Progenitor cell of endocrine pancreas (in vitro differentiated cells): ENCODE results near the gene APH1B. TPM values are rescaled to one million over a fixed set of nuclear protein-coding genes. Genes with fewer than 3 reads are reported as not detected.
A peak's percentile ranks its signal among the peaks of the same experiment; 100 is the strongest.

Experiments
- DNase-seq: peaks from one replicate; pipeline ENCODE4 v3.0.0; 2021; ENCODE audit warnings: low spot score; ENCODE audit not compliant: unreplicated experiment
- H3K27ac Mint-ChIP-seq: 2 replicates; pipeline ENCODE4 v1.8.0; 2021; ENCODE audit warnings: mild to moderate bottlenecking, moderate library complexity, mixed read lengths
- H3K27me3 Mint-ChIP-seq: 2 replicates; pipeline ENCODE4 v1.8.0; 2021; ENCODE audit warnings: mixed read lengths
- H3K36me3 Mint-ChIP-seq: 2 replicates; pipeline ENCODE4 v1.8.0; 2022; ENCODE audit warnings: mixed read lengths; ENCODE audit not compliant: insufficient read depth
- H3K4me1 Mint-ChIP-seq: 2 replicates; pipeline ENCODE4 v1.8.0; 2021; ENCODE audit warnings: low read depth, mixed read lengths
- H3K4me3 Mint-ChIP-seq: 2 replicates; pipeline ENCODE4 v1.8.0; 2021; ENCODE audit warnings: low read depth, mild to moderate bottlenecking, moderate library complexity, mixed read lengths
- H3K9me3 Mint-ChIP-seq: 2 replicates; pipeline ENCODE4 v1.8.0; 2021; ENCODE audit warnings: low read depth, mixed read lengths
- CTCF ChIP-seq: fragments of 200-600 bp; sonication (generic); IDR thresholded peaks from one replicate; pipeline ENCODE4 v1.5.0; 2021; ENCODE audit warnings: antibody characterized with exemption, mild to moderate bottlenecking; ENCODE audit not compliant: unreplicated experiment
- total RNA-seq: library from RNA; stranded (reverse); gene quantifications from 2 replicates; pipeline ENCODE4 v1.2.1, GENCODE V29; 2021

APH1B gene
- total RNA-seq, 1 donor from 2014 or later = 17.6 TPM

DNA sequence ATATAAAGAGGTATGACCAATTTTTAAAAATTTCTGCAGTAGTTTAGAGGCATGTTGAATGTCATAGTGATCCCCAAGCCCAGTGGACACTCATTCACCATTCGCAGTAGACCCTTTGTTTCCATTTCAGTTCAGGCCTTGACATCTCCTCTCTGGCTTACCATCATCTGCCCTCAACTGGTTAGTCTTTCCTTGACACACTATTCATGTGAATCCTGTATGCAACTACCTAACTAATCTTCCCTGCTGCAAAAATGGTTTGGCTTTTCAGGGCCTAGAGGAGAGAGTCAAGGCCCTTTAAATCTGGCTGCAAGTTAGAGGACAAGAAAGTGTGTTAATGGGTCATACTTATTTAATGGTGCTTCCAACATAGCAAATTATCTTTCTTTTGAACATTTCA lies 10.9 kb downstream of the APH1B start:
- no peak for TF ChIP-seq CTCF
- Mint-ChIP-seq H3K36me3 (peaks cover 5% of the 10 kb centered on the region), H3K27ac (no peak overlapping the region), H3K27me3 (no peaks in the 10 kb centered on the region), H3K4me1 (no peaks in the 10 kb centered on the region), H3K4me3 (no peak overlapping the region), H3K9me3 (no peaks in the 10 kb centered on the region)
- DNase-seq = no peak

- Mint-ChIP-seq H3K27me3 (no peaks in the 10 kb centered on the region), H3K4me1 (no peaks in the 10 kb centered on the region), H3K9me3 (no peaks in the 10 kb centered on the region), H3K36me3 (peaks cover 4% of the 10 kb centered on the region), H3K27ac (no peak overlapping the region), H3K4me3 (no peak overlapping the region)
- no peak for DNase-seq
- TF ChIP-seq CTCF = peak; percentile 72
Measured at GRCh38 chr15:63288778-63289378, 11.5 kb downstream of the APH1B start.

GRCh38 chr15:63291507-63291906 lies 14.1 kb downstream of the APH1B start:
- Mint-ChIP-seq H3K27me3 (no peaks in the 10 kb centered on the region), H3K4me1 (no peaks in the 10 kb centered on the region), H3K4me3 (no peak overlapping the region), H3K36me3 (peaks cover 9% of the 10 kb centered on the region), H3K27ac (no peak overlapping the region), H3K9me3 (no peaks in the 10 kb centered on the region)
- TF ChIP-seq CTCF = no peak
- DNase-seq = no peak

DNA sequence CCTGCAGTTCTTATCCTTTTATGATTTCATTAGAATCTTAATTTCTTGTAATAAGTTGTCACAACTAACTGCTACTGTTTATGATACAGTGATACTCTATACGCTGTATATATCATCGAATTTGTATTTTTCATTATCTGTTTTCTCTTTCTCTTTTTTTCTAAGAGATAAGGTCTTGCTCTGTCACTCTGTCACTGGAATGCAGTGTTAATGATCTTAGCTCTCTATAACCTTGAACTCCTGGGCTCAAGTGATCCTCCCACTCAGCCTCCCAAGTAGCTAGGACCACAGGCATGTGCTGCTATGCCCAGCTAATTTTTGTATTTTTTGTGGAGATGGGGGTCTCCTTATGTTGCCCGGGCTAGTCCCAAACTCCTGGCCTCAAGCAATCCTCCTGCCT lies 14.8 kb downstream of the APH1B start:
- Mint-ChIP-seq H3K4me1 (no peaks in the 10 kb centered on the region), H3K27ac (no peak overlapping the region), H3K4me3 (no peak overlapping the region), H3K9me3 (no peaks in the 10 kb centered on the region), H3K27me3 (no peaks in the 10 kb centered on the region), H3K36me3 (peaks cover 10% of the 10 kb centered on the region)
- no peak for DNase-seq
- no peak for TF ChIP-seq CTCF

DNA sequence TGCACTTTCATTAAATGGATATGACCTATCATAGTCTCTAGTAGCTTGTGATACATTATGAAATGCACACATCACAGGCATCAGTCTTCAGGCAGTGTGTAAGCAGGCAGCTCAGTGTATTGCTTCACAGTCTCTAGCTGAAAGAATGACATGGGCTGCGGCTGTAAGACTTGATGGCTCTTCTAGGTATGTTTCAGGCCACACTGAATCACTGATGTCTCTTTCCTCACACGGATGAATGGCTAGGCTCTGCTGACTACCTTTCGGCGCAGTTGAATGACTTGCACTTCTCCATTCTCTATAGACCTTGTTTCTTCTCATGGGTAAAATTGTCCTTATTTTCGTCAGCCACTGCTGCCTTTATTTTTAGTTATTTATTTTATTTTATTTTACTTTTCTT lies 15.4 kb downstream of the APH1B start:
- no peaks in the 10 kb centered on the region for H3K27me3 Mint-ChIP-seq
- H3K27ac Mint-ChIP-seq = no peak overlapping the region
- TF ChIP-seq CTCF = no peak
- no peak for DNase-seq
- H3K36me3 Mint-ChIP-seq = peaks cover 11% of the 10 kb centered on the region
- no peaks in the 10 kb centered on the region for H3K4me1 Mint-ChIP-seq
- H3K9me3 Mint-ChIP-seq = no peaks in the 10 kb centered on the region
- no peak overlapping the region for H3K4me3 Mint-ChIP-seq
